Right atrium auricular region (tissue), 2 donors: ENCODE data around the gene KRT36. TPM values are rescaled to one million over a fixed set of nuclear protein-coding genes. Genes with fewer than 3 reads are reported as not detected.

Experiments
- DNase-seq: peaks from one replicate; pipeline ENCODE4 v3.0.0-alpha.2; 2019; ENCODE audit warnings: low spot score
- H3K27ac ChIP-seq, 2 donors: fragments of 200-600 bp; sonication (generic); 1 replicate in 1 of 2; 2 replicates in 1 of 2; pipeline ENCODE4 v1.5.1; 2016 to 2019
- H3K27me3 ChIP-seq, 2 donors: fragments of 200-600 bp; sonication (generic); one replicate each; pipeline versions ENCODE4 v1.5.1 to v1.6.0; 2017 to 2019
- H3K36me3 ChIP-seq: fragments of 200-600 bp; sonication (generic); one replicate; pipeline ENCODE4 v1.5.1; 2016
- H3K4me1 ChIP-seq, 2 donors: fragments of 200-600 bp; sonication (generic); one replicate each; pipeline versions ENCODE4 v1.5.1 to v1.6.0; 2017 to 2019
- H3K4me3 ChIP-seq, 2 donors: fragments of 200-600 bp; sonication (generic); 1 replicate in 1 of 2; 2 replicates in 1 of 2; pipeline ENCODE4 v1.5.1; 2017 to 2019; ENCODE audit warnings: mild to moderate bottlenecking in 1 of 2, moderate library complexity in 1 of 2
- H3K9me3 ChIP-seq, 2 donors: fragments of 200-600 bp; sonication (generic); one replicate each; pipeline ENCODE4 v1.5.1; 2019
- CTCF ChIP-seq, 2 donors: fragments of 200-600 bp; sonication (generic); IDR thresholded peaks; one replicate each; pipeline ENCODE4 v1.5.1; 2019; ENCODE audit warnings: antibody characterized with exemption in 2 of 2
- total RNA-seq, 2 donors: library from RNA; depleted of rRNA; stranded (reverse); fragments of >200 nt; gene quantifications; one replicate each; pipeline ENCODE4 v1.1.0, GENCODE V29; 2016

The KRT36 gene
- total RNA-seq, 2 donors from 2014 or later = not detected

- no peak overlapping the region for H3K27ac ChIP-seq
- DNase-seq = peak; percentile 65
- H3K9me3 ChIP-seq = no peaks in the 10 kb centered on the region
- H3K4me1 ChIP-seq = no peaks in the 10 kb centered on the region
- H3K36me3 ChIP-seq = no peaks in the 10 kb centered on the region
- H3K4me3 ChIP-seq = no peak overlapping the region
- peak; percentile 17 to 64 for TF ChIP-seq CTCF (IDR thresholded peaks at IDR 0.05)
- no peaks in the 10 kb centered on the region for H3K27me3 ChIP-seq
These were observed 7.2 kb upstream of the KRT36 start for GRCh38 chr17:41496803-41497484.

GRCh38 chr17:41494524-41494923 lies 4.8 kb upstream of the KRT36 start:
- Histone ChIP-seq H3K4me3 (no peak overlapping the region), H3K9me3 (no peaks in the 10 kb centered on the region), H3K4me1 (no peaks in the 10 kb centered on the region), H3K27ac (no peak overlapping the region), H3K36me3 (no peaks in the 10 kb centered on the region), H3K27me3 (no peaks in the 10 kb centered on the region)
- DNase-seq = no peak
- no peak for TF ChIP-seq CTCF (IDR thresholded peaks at IDR 0.05)

GRCh38 chr17:41492771-41493170 lies 3.1 kb upstream of the KRT36 start:
- Histone ChIP-seq H3K4me3 (no peak overlapping the region), H3K27me3 (no peaks in the 10 kb centered on the region), H3K27ac (no peak overlapping the region), H3K4me1 (no peaks in the 10 kb centered on the region), H3K9me3 (no peaks in the 10 kb centered on the region), H3K36me3 (no peaks in the 10 kb centered on the region)
- DNase-seq = no peak
- TF ChIP-seq CTCF (IDR thresholded peaks at IDR 0.05) = no peak

GRCh38 chr17:41492351-41492750 lies 2.6 kb upstream of the KRT36 start:
- H3K4me1 ChIP-seq = no peaks in the 10 kb centered on the region
- H3K36me3 ChIP-seq = no peaks in the 10 kb centered on the region
- no peak for DNase-seq
- H3K27ac ChIP-seq = no peak overlapping the region
- TF ChIP-seq CTCF (IDR thresholded peaks at IDR 0.05) = no peak
- H3K27me3 ChIP-seq = no peaks in the 10 kb centered on the region
- no peaks in the 10 kb centered on the region for H3K9me3 ChIP-seq
- H3K4me3 ChIP-seq = no peak overlapping the region

GRCh38 chr17:41491476-41491875 lies 1.8 kb upstream of the KRT36 start:
- no peak for TF ChIP-seq CTCF (IDR thresholded peaks at IDR 0.05)
- Histone ChIP-seq H3K36me3 (no peaks in the 10 kb centered on the region), H3K4me3 (no peak overlapping the region), H3K4me1 (no peaks in the 10 kb centered on the region), H3K27ac (no peak overlapping the region), H3K9me3 (no peaks in the 10 kb centered on the region), H3K27me3 (no peaks in the 10 kb centered on the region)
- no peak for DNase-seq
